KMS-11 (cell line): ENCODE data around the gene IRF2BP1.
"Not testable (repeated sequence)": the region's sequence is repeated elsewhere in the genome, so short reads cannot be mapped to it uniquely, and the experiment has no call there.

Experiments
- H2AFZ ChIP-seq: fragments of 200-600 bp; sonication (generic); 2 replicates; pipeline ENCODE4 v1.6.1; 2016; ENCODE audit warnings: antibody characterized with exemption, mixed run types, low read depth
- H3K27ac ChIP-seq: fragments of 200-600 bp; sonication (generic); 2 replicates; pipeline ENCODE4 v1.6.1; 2016; ENCODE audit warnings: mild to moderate bottlenecking, mixed run types
- H3K27me3 ChIP-seq: fragments of 200-600 bp; sonication (generic); 2 replicates; pipeline ENCODE4 v1.6.1; 2017; ENCODE audit warnings: mild to moderate bottlenecking, low read depth, mixed run types, moderate library complexity; ENCODE audit not compliant: insufficient read depth
- H3K36me3 ChIP-seq: fragments of 200-600 bp; sonication (generic); 2 replicates; pipeline ENCODE4 v1.6.1; 2017; ENCODE audit warnings: mild to moderate bottlenecking, mixed run types; ENCODE audit not compliant: insufficient read depth
- H3K4me1 ChIP-seq: fragments of 200-600 bp; sonication (generic); 2 replicates; pipeline ENCODE4 v1.6.1; 2016; ENCODE audit warnings: mild to moderate bottlenecking, low read depth, mixed run types; ENCODE audit not compliant: poor library complexity, severe bottlenecking
- H3K4me2 ChIP-seq: fragments of 200-600 bp; sonication (generic); 2 replicates; pipeline ENCODE4 v1.7.0; 2016; ENCODE audit warnings: mild to moderate bottlenecking, mixed run types
- H3K4me3 ChIP-seq: fragments of 200-600 bp; sonication (generic); IDR thresholded peaks from 2 replicates; pipeline ENCODE4 v1.6.1; 2017; ENCODE audit warnings: low read depth, low read length, mixed read lengths; ENCODE audit not compliant: insufficient read depth
- H3K79me2 ChIP-seq: fragments of 200-600 bp; sonication (generic); 2 replicates; pipeline ENCODE4 v1.6.1; 2016; ENCODE audit warnings: low read depth, mixed run types; ENCODE audit not compliant: insufficient read depth
- H3K9ac ChIP-seq: fragments of 200-600 bp; sonication (generic); 2 replicates; pipeline ENCODE4 v1.6.1; 2016; ENCODE audit warnings: mild to moderate bottlenecking, mixed run types
- H4K20me1 ChIP-seq: fragments of 200-600 bp; sonication (generic); 2 replicates; pipeline ENCODE4 v1.6.1; 2016; ENCODE audit warnings: mild to moderate bottlenecking, mixed run types; ENCODE audit not compliant: insufficient read depth
- TF ChIP-seq, protein P1 (sequence below): fragments of 200-600 bp; sonication (generic); conservative IDR thresholded peaks from 2 replicates; pipeline ENCODE4 v1.6.1; 2017; ENCODE audit warnings: low read depth, mild to moderate bottlenecking, antibody characterized with exemption, low read length, moderate library complexity, mixed read lengths

IRF2BP1 gene

DNA sequence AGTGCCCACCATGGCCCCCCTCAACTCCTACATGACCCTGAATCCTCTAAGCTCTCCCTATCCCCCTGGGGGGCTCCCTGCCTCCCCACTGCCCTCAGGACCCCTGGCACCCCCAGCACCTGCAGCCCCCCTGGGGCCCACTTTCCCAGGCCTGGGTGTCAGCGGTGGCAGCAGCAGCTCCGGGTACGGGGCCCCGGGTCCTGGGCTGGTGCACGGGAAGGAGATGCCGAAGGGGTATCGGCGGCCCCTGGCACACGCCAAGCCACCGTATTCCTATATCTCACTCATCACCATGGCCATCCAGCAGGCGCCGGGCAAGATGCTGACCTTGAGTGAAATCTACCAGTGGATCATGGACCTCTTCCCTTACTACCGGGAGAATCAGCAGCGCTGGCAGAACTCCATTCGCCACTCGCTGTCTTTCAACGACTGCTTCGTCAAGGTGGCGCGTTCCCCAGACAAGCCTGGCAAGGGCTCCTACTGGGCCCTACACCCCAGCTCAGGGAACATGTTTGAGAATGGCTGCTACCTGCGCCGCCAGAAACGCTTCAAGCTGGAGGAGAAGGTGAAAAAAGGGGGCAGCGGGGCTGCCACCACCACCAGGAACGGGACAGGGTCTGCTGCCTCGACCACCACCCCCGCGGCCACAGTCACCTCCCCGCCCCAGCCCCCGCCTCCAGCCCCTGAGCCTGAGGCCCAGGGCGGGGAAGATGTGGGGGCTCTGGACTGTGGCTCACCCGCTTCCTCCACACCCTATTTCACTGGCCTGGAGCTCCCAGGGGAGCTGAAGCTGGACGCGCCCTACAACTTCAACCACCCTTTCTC, 13.6 kb downstream of the IRF2BP1 start:
- H4K20me1 ChIP-seq, result no peaks in the 10 kb centered on the region
- peaks cover 4% of the 10 kb centered on the region for H3K4me1 ChIP-seq
- no peak overlapping the region for H3K9ac ChIP-seq
- no peak overlapping the region for H3K4me3 ChIP-seq
- H3K79me2 ChIP-seq, result no peaks in the 10 kb centered on the region
- H3K27me3 ChIP-seq, result peaks cover 60% of the 10 kb centered on the region
- H3K36me3 ChIP-seq, result no peaks in the 10 kb centered on the region
- no peak overlapping the region for H3K27ac ChIP-seq
- no peak overlapping the region for H3K4me2 ChIP-seq
- H2AFZ ChIP-seq, result no peak overlapping the region
- TF ChIP-seq, protein P1, sequence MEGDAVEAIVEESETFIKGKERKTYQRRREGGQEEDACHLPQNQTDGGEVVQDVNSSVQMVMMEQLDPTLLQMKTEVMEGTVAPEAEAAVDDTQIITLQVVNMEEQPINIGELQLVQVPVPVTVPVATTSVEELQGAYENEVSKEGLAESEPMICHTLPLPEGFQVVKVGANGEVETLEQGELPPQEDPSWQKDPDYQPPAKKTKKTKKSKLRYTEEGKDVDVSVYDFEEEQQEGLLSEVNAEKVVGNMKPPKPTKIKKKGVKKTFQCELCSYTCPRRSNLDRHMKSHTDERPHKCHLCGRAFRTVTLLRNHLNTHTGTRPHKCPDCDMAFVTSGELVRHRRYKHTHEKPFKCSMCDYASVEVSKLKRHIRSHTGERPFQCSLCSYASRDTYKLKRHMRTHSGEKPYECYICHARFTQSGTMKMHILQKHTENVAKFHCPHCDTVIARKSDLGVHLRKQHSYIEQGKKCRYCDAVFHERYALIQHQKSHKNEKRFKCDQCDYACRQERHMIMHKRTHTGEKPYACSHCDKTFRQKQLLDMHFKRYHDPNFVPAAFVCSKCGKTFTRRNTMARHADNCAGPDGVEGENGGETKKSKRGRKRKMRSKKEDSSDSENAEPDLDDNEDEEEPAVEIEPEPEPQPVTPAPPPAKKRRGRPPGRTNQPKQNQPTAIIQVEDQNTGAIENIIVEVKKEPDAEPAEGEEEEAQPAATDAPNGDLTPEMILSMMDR, result no peak

DNA sequence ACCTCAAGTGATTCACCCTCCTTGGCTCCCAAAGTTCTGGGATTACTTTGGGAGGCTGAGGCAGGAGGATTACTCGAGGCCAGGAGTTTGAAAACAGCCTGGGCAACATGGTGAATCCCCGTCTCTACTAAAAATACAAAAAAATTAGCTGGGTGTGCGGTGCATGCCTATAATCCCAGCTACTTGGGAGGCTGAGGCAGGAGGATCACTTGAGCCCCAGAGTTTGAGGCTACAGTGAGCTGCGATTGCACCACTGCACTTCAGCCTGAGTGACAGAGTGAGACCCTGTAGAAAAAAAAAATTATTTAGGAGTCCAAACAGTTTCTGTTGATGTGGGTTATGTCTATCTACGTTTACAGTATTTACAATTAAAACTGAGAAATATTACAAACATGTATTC, 15.1 kb downstream of the IRF2BP1 start:
- H2AFZ ChIP-seq, result no peak overlapping the region
- peaks cover 71% of the 10 kb centered on the region for H3K27me3 ChIP-seq
- peaks cover 4% of the 10 kb centered on the region for H3K4me1 ChIP-seq
- no peak overlapping the region for H3K9ac ChIP-seq
- no peak overlapping the region for H3K4me3 ChIP-seq
- no peaks in the 10 kb centered on the region for H3K79me2 ChIP-seq
- H3K4me2 ChIP-seq, result no peak overlapping the region
- H3K27ac ChIP-seq, result no peak overlapping the region
- H3K36me3 ChIP-seq, result no peaks in the 10 kb centered on the region
- H4K20me1 ChIP-seq, result no peaks in the 10 kb centered on the region
- TF ChIP-seq, protein P1, result no peak

DNA sequence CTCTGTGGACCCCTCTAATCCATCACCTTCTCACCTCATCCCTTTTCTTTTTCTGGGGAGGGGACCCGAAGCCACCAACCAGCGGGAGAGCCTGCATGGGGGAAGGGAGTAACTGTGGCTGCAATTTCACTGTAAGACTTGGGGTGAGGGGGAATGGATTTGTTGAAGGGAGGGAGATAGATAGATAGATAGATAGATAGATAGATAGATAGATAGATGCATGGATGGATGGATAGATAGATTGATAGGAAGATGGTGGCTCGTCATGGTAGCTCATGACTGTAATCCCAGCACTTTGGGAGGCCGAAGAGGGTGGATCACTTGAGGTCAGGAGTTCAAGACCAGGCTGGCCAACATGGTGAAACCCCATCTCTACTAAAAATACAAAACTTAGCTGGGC, 18.7 kb downstream of the IRF2BP1 start:
- H3K4me2 ChIP-seq, H3K36me3 ChIP-seq, H3K79me2 ChIP-seq, H2AFZ ChIP-seq, H4K20me1 ChIP-seq, H3K4me3 ChIP-seq, H3K9ac ChIP-seq, H3K27ac ChIP-seq: not testable (repeated sequence)
- peaks cover 10% of the 10 kb centered on the region for H3K4me1 ChIP-seq
- peaks cover 77% of the 10 kb centered on the region for H3K27me3 ChIP-seq

DNA sequence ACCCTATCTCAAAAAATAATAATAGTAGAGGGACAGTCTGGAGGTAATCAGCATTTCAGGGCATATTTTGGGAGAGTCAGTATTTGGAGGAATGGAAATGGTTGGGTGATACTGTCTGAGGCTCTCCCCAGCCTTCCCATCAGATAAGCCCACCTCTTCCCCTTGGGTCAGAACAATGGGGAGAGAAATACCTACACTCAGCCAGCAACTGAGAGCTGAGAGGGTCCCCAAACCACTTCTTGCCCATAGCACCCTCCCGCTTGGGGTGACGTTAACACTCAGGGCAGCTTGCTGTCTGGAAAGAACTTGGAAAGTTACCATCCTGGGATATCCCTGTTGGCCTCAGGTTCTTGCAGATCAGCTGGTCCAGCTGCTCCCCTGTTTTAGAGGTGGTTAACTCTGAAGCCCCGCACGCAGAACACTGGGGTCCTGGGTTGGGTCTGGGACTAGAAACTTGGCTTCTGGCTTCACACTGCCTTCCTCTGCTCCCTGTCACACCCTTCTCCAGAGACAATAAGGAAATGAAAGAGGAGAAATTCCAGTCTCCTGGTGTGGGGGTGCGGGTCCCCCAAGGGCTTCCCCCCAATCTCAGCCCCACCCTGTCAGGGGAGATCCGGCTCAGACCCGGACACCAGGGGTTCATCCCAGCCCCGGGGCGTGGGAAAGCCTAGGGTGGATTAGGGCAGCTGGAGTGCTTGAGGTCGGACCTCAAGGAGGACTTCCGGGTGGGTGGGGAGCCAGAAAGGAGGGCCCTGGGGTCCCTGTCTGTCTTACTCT, 19.4 kb downstream of the IRF2BP1 start:
- Histone ChIP-seq H3K27ac (no peak overlapping the region), H3K4me3 (no peak overlapping the region), H3K4me1 (peaks cover 14% of the 10 kb centered on the region), H3K27me3 (peaks cover 74% of the 10 kb centered on the region), H4K20me1 (no peaks in the 10 kb centered on the region), H3K79me2 (peaks cover 12% of the 10 kb centered on the region; the same call in 1 of the 2 replicates), H2AFZ (no peak overlapping the region), H3K4me2 (no peak overlapping the region), H3K9ac (no peak overlapping the region), H3K36me3 (no peaks in the 10 kb centered on the region)
- TF ChIP-seq, protein P1, result no peak
